ENCODE results near the gene UBA6.

DNA sequence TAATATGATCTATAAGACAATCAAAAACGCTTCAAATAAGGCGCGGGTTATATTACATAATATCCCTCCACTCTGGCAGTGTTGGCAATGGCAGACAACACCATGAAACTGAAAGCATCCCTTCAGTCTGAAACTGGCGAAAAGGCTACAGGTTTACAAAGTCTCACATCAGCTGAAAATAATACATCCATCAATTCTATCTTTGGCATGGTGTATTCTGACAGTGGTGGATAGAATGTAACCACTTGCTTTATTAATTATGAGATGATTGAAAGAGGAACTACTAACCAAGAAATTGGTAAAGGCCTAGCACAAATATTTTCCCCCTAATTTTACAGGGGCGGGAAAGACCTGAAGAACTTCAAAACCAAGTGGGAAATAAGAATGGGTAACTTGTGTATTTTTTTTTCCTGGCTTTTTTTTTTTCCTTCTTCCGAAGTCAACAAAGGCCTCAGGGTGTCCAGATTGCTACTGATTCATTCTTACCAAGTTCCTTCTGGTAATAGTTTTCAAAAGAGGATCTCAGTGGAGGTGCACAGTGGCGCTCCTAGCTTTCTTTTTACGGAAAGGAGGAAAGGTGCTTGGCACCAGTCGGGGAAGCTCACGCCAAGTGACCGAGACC is 728 bp downstream of the UBA6 start:
- TF ChIP-seq, protein P1, sequence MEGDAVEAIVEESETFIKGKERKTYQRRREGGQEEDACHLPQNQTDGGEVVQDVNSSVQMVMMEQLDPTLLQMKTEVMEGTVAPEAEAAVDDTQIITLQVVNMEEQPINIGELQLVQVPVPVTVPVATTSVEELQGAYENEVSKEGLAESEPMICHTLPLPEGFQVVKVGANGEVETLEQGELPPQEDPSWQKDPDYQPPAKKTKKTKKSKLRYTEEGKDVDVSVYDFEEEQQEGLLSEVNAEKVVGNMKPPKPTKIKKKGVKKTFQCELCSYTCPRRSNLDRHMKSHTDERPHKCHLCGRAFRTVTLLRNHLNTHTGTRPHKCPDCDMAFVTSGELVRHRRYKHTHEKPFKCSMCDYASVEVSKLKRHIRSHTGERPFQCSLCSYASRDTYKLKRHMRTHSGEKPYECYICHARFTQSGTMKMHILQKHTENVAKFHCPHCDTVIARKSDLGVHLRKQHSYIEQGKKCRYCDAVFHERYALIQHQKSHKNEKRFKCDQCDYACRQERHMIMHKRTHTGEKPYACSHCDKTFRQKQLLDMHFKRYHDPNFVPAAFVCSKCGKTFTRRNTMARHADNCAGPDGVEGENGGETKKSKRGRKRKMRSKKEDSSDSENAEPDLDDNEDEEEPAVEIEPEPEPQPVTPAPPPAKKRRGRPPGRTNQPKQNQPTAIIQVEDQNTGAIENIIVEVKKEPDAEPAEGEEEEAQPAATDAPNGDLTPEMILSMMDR (IDR thresholded peaks at IDR 0.05), result no peak
- no peak for TF ChIP-seq ZFX (IDR thresholded peaks at IDR 0.05; ENCODE audit: borderline replicate concordance)
